HG03565 (cell line): Measurements from ENCODE around the gene HLTF.

Source experiments
- ATAC-seq: cut with Tn5 transposase; IDR thresholded peaks from one replicate; pipeline ENCODE4 v1.9.1; 2021; ENCODE audit warnings: mild to moderate bottlenecking, moderate library complexity; ENCODE audit not compliant: unreplicated experiment

HLTF gene

GRCh38 chr3:149018247-149018646, 68.1 kb downstream of the HLTF start:
- no peak for ATAC-seq

DNA sequence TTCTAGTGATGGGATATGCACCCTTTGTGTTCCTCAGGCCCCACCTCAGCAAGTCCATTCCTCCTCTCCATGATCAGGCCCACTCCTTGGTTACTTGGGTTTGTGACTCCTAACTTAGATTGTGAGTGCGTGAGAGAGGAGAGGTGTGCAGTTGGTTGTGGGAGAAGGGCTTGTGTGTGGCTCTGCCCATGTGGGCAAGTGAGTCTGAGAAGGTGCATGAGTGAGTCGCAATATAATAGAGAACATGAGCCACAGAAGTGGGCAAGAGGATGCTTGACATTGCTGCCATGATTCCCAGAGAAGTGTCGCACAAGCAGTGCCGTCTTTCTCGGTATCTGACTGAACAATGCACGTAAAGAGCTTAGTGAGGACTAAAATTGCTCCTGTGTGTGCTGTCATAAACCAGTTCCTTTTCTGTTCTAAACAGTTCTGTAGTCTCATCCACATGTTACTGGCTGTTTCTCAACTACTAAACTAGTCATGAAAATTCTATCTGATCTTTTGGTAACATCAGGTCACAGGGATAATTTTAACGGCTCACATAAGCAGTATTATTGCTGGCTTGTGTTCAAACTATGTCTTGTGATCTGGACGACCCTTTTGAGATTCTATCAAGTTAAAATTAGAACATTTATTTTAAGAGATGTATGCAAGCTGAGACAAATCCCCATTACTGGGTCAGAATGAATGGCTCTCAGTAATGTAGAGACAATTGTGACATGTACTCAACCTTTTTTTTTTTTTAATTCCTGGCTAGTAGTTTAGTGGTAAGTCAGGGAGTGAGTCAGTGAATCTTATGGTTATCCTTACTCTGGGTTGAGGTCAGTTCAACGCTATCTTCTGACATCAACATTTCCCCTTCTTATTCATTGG, 69.4 kb downstream of the HLTF start:
- ATAC-seq: no peak

GRCh38 chr3:149016242-149016641, 70.1 kb downstream of the HLTF start:
- ATAC-seq: no peak

- no peak for ATAC-seq
Observed at GRCh38 chr3:149015393-149015792, 70.9 kb downstream of the HLTF start.

GRCh38 chr3:149013726-149014125, 72.6 kb downstream of the HLTF start:
- ATAC-seq: no peak

- no peak for ATAC-seq
Observed at GRCh38 chr3:149011676-149012075, 74.7 kb downstream of the HLTF start.

DNA sequence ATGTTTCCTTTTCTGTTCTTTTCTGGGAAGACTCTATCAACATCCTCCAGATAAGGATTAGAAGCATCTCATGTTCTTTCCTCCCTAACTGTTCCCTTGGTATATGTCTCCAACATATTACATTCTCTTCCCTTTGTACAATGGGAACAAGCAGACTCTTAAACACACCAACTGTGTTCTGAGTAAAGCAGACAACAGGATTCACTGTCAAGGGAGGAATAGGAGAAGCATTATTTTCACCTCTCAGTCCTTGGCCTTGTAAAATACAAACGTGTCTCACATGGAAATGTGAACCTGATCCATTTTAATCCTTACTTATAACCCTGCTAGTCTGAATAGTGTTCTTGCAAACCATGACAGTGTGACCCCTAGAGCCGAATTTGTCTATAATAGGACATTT, 75.4 kb downstream of the HLTF start:
- no peak for ATAC-seq

DNA sequence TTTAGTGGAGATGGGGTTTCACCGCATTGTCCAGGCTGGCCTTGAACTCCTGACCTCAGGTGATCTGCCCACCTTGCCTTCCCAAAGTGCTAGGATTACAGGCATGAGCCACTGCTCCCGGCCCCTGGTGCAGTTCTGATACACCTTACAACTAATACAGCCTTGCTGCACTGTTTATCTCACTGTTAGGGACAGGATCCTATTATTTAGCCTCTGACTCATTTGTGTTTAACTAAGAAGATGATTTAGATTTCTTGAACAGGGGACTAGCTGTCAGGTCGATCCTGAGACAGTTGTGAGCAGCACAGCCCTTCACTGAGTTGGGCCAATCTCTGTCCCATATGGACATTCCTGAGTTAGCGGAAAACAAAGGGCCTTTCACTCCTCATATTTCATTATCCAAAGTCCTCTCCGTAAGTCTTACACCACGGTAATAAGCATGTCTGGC, 75.8 kb downstream of the HLTF start:
- no peak for ATAC-seq

GRCh38 chr3:149009732-149010131, 76.6 kb downstream of the HLTF start:
- peak; percentile 88 for ATAC-seq

DNA sequence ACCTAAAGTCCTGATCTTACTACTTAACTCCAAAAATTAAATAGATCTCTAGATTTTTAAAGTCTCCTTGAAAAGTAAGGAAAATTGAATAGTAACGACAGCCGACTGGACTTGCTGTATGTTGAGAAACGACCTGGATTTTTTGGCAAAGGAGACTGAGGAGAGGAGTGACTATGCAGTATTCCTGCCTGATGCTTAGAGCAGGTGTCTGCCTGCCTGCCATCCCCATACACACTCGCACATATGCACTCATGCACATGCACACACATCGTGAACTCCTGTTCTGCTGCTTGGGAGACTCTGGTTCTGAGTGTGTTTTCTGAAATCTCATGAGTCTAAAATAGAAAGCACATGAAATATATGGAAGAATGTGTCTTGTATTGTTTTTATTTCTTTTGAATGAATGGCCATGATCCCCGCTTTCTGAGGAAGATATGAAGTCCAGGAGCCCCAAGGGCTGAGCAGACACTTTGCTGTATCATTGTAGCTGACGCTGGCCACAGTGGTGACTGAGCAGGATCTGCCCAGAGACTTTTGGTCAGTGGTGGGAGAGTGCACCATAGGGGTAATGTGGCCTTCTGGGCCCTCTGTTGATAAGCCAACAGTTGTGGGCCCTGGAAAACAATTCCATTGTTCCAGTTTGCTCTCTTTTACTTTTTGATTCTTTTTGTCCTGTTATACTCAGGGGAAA, 78.6 kb downstream of the HLTF start:
- no peak for ATAC-seq

- no peak for ATAC-seq
Observed at GRCh38 chr3:149005416-149005815, 80.9 kb downstream of the HLTF start.

DNA sequence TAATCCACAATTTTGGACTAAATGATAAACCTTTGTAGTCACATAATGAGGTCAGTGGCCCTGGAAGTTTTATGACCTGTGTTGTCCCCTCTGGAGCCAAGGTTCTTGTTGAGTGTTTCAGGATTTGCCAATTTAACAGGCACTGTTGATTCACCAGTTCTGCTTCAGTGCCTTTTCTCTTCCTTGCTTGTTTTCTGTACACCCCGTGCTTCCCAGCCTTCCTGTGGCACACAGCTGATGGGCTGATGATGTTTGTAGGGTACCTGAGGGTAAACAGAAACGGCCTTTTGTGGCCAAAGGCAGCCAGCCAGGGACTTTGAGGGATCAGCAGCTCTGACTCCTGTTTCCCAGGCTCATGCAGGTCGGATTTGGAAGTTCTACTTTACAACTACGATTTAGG, 81.7 kb downstream of the HLTF start:
- no peak for ATAC-seq

GRCh38 chr3:149003653-149004305, 82.6 kb downstream of the HLTF start:
- ATAC-seq: peak; percentile 81

- ATAC-seq: no peak
Observed at GRCh38 chr3:149001727-149002126, 84.6 kb downstream of the HLTF start.

DNA sequence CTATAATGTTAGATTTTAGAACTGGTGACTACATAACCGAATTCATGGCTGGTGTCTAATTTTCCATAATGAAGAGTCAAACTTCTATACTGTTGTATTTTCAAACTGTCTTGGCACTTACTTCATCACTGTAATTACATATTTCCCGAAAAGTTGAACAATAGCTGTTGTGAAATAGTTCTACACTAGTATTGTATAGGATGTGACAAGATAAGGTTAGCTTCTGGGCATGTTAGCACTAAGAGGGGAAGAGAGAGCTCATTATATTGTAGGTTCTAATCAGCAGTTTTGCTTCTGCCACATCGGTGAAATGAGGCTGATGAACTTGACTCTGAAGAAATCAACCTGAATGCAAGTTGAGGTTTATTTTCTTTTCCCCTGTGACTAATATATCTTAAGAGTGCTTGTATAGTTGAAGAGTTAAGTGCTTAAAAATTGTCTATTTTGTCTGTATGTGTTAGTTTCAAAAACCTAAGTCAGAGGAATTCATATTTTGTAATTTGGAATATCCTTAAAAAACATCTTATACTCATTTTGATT, 86.1 kb downstream of the HLTF start:
- ATAC-seq: no peak

- ATAC-seq: peak; percentile 56
Observed at GRCh38 chr3:148999806-149000205, 86.5 kb downstream of the HLTF start.

- no peak for ATAC-seq
Observed at GRCh38 chr3:148998715-148999423, 87.5 kb downstream of the HLTF start.

DNA sequence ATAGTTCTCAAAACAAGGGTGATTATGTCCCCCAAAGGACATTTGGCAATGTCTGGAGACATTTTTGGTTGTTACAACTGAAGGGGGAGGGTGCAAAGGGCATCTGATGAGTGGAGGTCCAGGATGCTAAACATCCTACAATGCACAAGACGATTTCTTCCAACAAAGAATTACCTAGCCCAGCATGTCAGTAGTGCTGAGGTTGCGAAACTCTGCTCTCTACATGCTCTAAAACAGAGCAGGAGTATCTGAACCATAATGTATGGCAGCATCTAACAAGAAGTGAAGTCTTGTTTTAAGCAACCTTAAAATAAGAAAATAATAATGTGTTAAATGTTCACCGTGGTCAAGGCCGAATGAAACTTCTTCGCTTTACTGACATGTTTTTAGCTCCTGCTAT, 88.0 kb downstream of the HLTF start:
- no peak for ATAC-seq

DNA sequence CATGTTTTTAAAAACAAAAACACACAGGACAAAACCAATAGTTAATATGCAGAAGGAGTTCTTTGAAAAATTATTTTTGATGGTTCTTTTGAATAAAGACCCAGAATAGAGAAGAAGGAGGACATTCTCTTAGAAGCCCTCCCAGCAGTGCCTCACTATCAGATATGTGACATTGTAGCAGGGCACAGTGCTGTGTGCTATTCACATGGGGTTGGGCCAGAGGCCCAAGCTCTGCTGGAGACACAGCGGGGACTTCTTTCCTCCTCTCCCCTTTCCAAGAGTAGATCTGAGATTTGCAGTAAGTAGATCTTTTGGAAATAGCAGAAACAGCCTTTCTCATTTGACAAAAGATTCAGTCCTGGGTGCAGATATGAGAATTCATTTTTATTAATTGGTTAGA, 88.7 kb downstream of the HLTF start:
- no peak for ATAC-seq

DNA sequence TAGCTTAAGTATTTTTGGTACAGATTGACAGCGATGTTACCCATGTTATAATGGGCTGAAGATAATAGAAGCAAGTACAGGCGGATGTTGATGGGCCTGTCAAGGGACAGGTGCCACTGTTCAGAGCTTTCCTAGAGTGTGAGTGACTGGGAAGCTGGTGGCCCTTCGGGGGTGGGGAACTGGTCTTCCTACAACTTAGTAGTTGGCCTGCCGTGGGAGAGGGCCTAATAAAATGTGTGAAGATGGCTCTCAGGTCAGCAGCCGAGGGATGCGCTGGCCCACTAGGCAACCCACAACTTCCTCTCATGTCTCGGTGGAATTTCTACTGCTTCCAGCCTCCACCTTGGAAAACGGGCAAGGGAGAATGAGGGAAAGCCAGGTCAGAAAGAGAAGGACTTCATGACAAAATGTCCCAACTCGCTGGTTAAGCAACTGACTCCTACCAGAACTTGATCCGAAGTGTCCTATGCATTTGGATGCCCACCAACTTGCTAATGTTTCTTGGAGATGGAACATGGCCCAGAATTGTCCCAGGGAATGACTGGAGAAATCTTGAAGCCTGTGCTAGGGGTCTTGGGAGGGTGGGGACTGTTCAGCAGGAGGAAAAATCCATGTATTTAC, 93.6 kb downstream of the HLTF start:
- no peak for ATAC-seq
